Hepatocyte (in vitro differentiated cells): ENCODE data around the gene NR2F1-AS1.

Experiments
- CTCF ChIP-seq: fragments of 200-600 bp; sonication (generic); IDR thresholded peaks from 2 replicates; pipeline ENCODE4 v1.5.1; 2016; ENCODE audit warnings: antibody characterized with exemption, mild to moderate bottlenecking; ENCODE audit not compliant: poor library complexity
- EZH2 ChIP-seq: fragments of 200-600 bp; sonication (generic); IDR thresholded peaks from 2 replicates; pipeline ENCODE4 v1.6.1; 2016; ENCODE audit warnings: antibody characterized with exemption, mild to moderate bottlenecking, borderline replicate concordance

GRCh38 chr5:93503598-93504067 is 77.4 kb downstream of the NR2F1-AS1 start:
- no peak for TF ChIP-seq CTCF
- TF ChIP-seq EZH2, result no peak
